Measurements from ENCODE around the gene KDSR.

GRCh38 chr18:63410792-63411191 lies 43.8 kb upstream of the KDSR start:
- TF ChIP-seq CTCF (IDR thresholded peaks at IDR 0.05) (no peak), EZH2 (IDR thresholded peaks at IDR 0.05; ENCODE audit: borderline replicate concordance, insufficient read depth, low read depth, low read length, poor library complexity, severe bottlenecking) (no peak)

Measured in B cell (primary cell).